MCF 10A (cell line): ENCODE data around the gene TATDN2. TPM values are rescaled to one million over a fixed set of nuclear protein-coding genes. Genes with fewer than 3 reads are reported as not detected.
A peak's percentile ranks its signal among the peaks of the same experiment; 100 is the strongest.

Experiments used
- BruUV-seq: library from RNA; stranded (reverse); fragments of 400-500 nt; replicated peaks from 2 replicates; lab custom pipeline; 2021; lab: Mats Ljungman, UMichigan
- CTCF ChIA-PET: fragments of 300-600 bp; sonication (Branson Sonifier 250); formaldehyde crosslinking; extraction: SDS; loops from one replicate; lab custom pipeline; 2021; ENCODE audit warnings: antibody characterized with exemption, inconsistent platforms; lab: Yijun Ruan, JAX
- POLR2A ChIA-PET: fragments of 300-600, 350-650 bp; sonication (Branson Sonifier 250); formaldehyde crosslinking; extraction: SDS; loops from one replicate; lab custom pipeline; 2020; ENCODE audit warnings: antibody characterized with exemption, inconsistent platforms; lab: Yijun Ruan, JAX
- DNase-seq: peaks from one replicate; pipeline ENCODE4 v3.0.0-alpha.2; 2018; ENCODE audit not compliant: unreplicated experiment
- H3K27ac Mint-ChIP-seq: one replicate; pipeline ENCODE4 v1.8.0; 2022; ENCODE audit warnings: mild to moderate bottlenecking, low read depth, mixed read lengths; ENCODE audit not compliant: unreplicated experiment
- H3K27me3 Mint-ChIP-seq: one replicate; pipeline ENCODE4 v1.8.0; 2022; ENCODE audit warnings: mixed read lengths; ENCODE audit not compliant: insufficient read depth, unreplicated experiment
- H3K36me3 Mint-ChIP-seq: one replicate; pipeline ENCODE4 v1.8.0; 2022; ENCODE audit warnings: mild to moderate bottlenecking, moderate library complexity, mixed read lengths; ENCODE audit not compliant: insufficient read depth, unreplicated experiment
- H3K4me1 Mint-ChIP-seq: one replicate; pipeline ENCODE4 v1.8.0; 2022; ENCODE audit warnings: mixed read lengths; ENCODE audit not compliant: insufficient read depth, unreplicated experiment
- H3K4me3 Mint-ChIP-seq: one replicate; pipeline ENCODE4 v1.8.0; 2022; ENCODE audit warnings: mild to moderate bottlenecking, moderate library complexity, mixed read lengths; ENCODE audit not compliant: unreplicated experiment
- H3K9me3 Mint-ChIP-seq: one replicate; pipeline ENCODE4 v1.8.0; 2022; ENCODE audit warnings: mixed read lengths; ENCODE audit not compliant: unreplicated experiment
- intact Hi-C: fragments of 100-400 bp; cut with micrococcal nuclease; formaldehyde crosslinking; loops from 2 replicates; pipeline ENCODE4 v1.14.1; 2022
- total RNA-seq: library from RNA; stranded (reverse); gene quantifications from 2 replicates; pipeline ENCODE4 v1.2.3, GENCODE V29; 2022
- TF ChIP-seq, protein P1 (sequence below): fragments of 200-600 bp; IDR thresholded peaks from one replicate; pipeline ENCODE4 v1.8.0; 2022; ENCODE audit warnings: antibody characterized with exemption, mild to moderate bottlenecking; ENCODE audit not compliant: unreplicated experiment

TATDN2 gene
- total RNA-seq, 1 experiment from 2014 or later, result 25.9 TPM

DNA sequence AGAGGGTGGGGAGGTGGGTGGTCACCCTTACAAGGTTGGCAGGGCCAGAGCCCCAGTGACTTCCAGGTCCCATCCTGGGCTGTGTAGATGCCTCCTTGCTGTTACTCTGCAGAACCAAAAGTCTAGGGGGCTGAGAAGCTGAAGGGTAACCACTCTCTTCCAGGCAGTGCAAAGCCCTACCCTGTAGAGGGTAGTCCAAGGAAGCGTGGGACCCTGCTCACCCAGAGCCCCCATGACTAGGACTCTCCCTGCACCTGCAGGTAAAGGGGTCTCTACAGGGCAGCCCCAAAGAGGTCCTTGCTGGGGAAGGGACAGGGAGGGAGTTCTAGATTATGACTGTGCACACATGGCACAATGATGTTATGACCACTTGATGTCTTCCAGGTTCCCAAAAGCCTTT is 30.2 kb downstream of the TATDN2 start:
- no peak overlapping the region for H3K27ac Mint-ChIP-seq
- DNase-seq, result no peak
- TF ChIP-seq, protein P1, sequence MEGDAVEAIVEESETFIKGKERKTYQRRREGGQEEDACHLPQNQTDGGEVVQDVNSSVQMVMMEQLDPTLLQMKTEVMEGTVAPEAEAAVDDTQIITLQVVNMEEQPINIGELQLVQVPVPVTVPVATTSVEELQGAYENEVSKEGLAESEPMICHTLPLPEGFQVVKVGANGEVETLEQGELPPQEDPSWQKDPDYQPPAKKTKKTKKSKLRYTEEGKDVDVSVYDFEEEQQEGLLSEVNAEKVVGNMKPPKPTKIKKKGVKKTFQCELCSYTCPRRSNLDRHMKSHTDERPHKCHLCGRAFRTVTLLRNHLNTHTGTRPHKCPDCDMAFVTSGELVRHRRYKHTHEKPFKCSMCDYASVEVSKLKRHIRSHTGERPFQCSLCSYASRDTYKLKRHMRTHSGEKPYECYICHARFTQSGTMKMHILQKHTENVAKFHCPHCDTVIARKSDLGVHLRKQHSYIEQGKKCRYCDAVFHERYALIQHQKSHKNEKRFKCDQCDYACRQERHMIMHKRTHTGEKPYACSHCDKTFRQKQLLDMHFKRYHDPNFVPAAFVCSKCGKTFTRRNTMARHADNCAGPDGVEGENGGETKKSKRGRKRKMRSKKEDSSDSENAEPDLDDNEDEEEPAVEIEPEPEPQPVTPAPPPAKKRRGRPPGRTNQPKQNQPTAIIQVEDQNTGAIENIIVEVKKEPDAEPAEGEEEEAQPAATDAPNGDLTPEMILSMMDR, result no peak
- H3K4me3 Mint-ChIP-seq, result no peak overlapping the region
- no TSS peak for BruUV-seq
- H3K27me3 Mint-ChIP-seq, result no peaks in the 10 kb centered on the region
- H3K36me3 Mint-ChIP-seq, result peaks cover 66% of the 10 kb centered on the region
- intact Hi-C loops, result no loop called here
- CTCF ChIA-PET, result no interaction called here
- peaks cover 8% of the 10 kb centered on the region for H3K4me1 Mint-ChIP-seq
- POLR2A ChIA-PET, result interaction anchor here (0.5 kb wide), 1 partner anchor 9 kb away, joined by 3 read pairs; no protein-coding TSS in a partner anchor
- no peaks in the 10 kb centered on the region for H3K9me3 Mint-ChIP-seq

DNA sequence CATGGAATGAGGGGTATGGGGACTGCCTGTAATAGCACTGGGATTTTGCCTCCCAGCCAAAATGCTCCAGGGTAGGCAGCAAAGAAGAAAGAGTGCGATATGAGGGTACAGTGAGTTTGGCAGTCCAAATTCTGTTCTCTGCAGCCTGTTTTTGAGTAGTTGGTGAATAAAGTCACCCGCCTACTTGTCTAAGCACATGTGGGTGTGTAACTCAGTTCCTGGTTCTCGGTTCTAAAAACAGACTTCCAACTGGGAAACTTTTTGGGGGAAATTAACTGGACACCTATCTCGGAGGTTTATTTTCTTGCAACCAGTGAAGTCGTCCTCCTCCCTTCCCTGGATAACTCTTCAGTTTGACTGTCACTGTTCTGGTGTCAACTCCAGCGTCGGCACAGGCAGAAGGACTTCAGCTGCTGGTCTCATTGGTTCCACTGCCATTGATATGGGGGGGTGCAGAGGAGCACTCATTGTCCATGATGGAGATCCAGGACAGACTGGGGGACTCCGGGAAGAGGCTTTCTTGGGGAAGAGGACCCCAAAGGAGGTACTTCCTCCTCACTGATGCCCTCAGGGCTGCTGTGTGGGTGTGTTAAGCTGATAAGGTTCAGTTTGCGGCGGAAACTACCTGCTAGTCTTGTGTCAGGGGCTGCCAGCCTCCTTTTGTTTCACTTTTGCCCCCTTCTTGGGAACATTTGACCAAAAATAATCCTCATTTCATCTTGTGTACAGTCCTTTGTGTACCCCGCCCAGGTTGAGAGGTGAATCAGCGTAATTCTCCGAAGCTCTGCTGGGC is 31.3 kb downstream of the TATDN2 start:
- Mint-ChIP-seq H3K36me3 (peaks cover 72% of the 10 kb centered on the region), H3K27ac (no peak overlapping the region), H3K9me3 (no peaks in the 10 kb centered on the region), H3K27me3 (no peaks in the 10 kb centered on the region), H3K4me1 (no peaks in the 10 kb centered on the region), H3K4me3 (no peak overlapping the region)
- DNase-seq, result no peak
- ChIA-PET POLR2A (no interaction called here), CTCF (interaction anchor here (0.9 to 1.2 kb wide), 2 partner anchors 347 to 488 kb away, joined by 3 read pairs; no protein-coding TSS in a partner anchor)
- intact Hi-C loops, result loop anchor here (10.0 kb wide), 1 partner anchor 435 kb away; the partner anchor contains the start of gene RPUSD3
- TSS peak; percentile 29 for BruUV-seq
- TF ChIP-seq, protein P1, result no peak

DNA sequence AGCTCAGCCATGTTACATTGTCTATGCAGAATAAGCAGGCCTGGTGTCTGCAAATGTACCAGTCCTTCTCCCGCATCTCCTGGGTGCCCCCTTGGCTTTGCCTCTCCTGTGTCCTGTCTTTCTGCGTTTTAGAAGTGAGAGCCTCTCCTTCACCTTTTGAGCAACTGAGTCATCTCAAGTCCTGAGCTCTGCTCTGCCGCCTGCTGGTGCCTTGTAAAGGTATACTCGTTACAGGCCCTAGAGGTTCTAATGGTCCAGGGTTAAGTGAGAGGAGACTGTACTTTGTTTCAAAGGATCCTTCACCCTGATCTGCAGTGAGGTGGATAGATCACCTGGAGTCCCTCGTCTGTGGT is 31.9 kb downstream of the TATDN2 start:
- Mint-ChIP-seq H3K4me1 (no peaks in the 10 kb centered on the region), H3K27me3 (no peaks in the 10 kb centered on the region), H3K9me3 (no peaks in the 10 kb centered on the region), H3K27ac (no peak overlapping the region), H3K36me3 (peaks cover 76% of the 10 kb centered on the region), H3K4me3 (no peak overlapping the region)
- CTCF ChIA-PET, result interaction anchor here (0.9 to 1.2 kb wide), 2 partner anchors 347 to 489 kb away, joined by 3 read pairs; no protein-coding TSS in a partner anchor
- TF ChIP-seq, protein P1, result no peak
- no peak for DNase-seq
- POLR2A ChIA-PET, result interaction anchor here (0.9 kb wide), 1 partner anchor 32 kb away, joined by 3 read pairs; the partner anchor contains the start of gene TATDN2
- no TSS peak for BruUV-seq
- intact Hi-C loops, result loop anchor here (10.0 kb wide), 1 partner anchor 435 kb away; the partner anchor contains the start of gene RPUSD3

DNA sequence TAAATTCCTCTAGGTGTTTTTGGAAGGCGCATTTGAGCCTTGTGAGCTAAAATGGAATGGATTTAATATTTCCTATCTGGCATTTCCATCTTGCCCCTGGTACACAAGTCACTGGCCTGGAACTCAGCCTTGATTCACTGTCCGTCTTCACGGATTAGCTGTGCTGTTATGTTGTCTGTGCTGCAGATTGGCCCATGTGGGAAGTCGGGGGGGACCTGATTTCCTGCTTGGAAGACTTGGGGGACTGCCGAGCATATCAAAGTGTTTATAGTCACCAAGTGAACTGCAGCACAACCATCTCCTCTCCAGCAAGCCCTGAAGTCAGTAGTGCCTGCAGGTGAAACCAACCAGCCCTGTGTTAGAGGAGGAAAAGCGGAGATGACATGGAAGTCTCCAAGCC is 32.3 kb downstream of the TATDN2 start:
- intact Hi-C loops, result loop anchor here (10.0 kb wide), 1 partner anchor 436 kb away; the partner anchor contains the start of gene RPUSD3
- CTCF ChIA-PET, result interaction anchor here (0.7 to 0.9 kb wide), 2 partner anchors 28 to 489 kb away, joined by 3 to 4 read pairs; no protein-coding TSS in a partner anchor
- peaks cover 74% of the 10 kb centered on the region for H3K36me3 Mint-ChIP-seq
- no peaks in the 10 kb centered on the region for H3K27me3 Mint-ChIP-seq
- no peaks in the 10 kb centered on the region for H3K4me1 Mint-ChIP-seq
- no peak for DNase-seq
- no peak overlapping the region for H3K27ac Mint-ChIP-seq
- H3K4me3 Mint-ChIP-seq, result no peak overlapping the region
- no TSS peak for BruUV-seq
- TF ChIP-seq, protein P1, result no peak
- POLR2A ChIA-PET, result interaction anchor here (0.6 to 0.9 kb wide), 2 partner anchors 32 to 418 kb away, joined by 3 read pairs; partner anchors contain the start of gene TATDN2
- H3K9me3 Mint-ChIP-seq, result no peaks in the 10 kb centered on the region
